HG03135 (cell line): ENCODE results near the gene PYCARD.

Source experiments
- ATAC-seq: cut with Tn5 transposase; IDR thresholded peaks from one replicate; pipeline ENCODE4 v1.9.1; 2021; ENCODE audit warnings: mild to moderate bottlenecking, moderate library complexity; ENCODE audit not compliant: unreplicated experiment

The PYCARD gene

DNA sequence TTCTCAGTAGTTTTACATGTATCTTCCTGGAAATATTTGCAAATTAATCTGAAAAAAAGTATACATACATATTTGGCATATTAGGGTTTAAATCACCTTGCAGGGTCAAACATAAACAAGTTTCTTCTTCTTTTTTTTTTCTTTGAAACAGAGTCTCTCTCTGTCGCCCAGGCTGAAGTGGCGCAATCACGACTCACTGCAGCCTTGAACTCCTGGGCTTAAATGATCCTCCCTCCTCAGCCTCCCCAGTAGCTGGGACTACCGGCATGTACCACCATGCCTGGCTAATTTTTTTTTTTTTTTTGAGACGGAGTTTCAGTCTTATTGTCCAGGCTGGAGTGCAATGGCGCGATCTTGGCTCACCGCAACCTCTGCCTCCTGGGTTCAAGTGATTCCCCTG lies 35.2 kb downstream of the PYCARD start:
- no peak for ATAC-seq

DNA sequence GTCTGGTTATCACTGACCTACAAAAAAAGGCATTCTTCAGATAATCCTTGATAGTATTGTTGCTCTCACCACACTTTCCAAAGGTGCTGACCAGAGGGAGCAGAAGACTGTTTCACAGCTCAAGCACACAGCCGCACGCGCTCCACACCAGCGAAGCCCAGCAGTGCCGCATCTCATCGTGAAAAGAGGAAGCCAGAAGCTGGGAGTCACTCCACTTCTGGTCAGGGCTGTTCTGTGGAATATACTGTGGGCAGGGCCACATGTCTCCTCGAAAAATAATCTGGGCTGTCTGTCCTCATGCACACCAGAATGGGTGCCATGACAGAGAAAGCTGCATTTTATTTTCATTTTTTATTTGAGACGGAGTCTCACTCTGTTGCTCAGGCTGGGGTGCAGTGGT lies 45.4 kb downstream of the PYCARD start:
- no peak for ATAC-seq
